Activated naive CD4-positive, alpha-beta T cell treated with Interleukin-2 at 50 U/mL for 16 hours (primary cell): ENCODE results near the gene C1QTNF5.

Experiments
- DNase-seq: peaks from one replicate; pipeline ENCODE4 v3.0.0-alpha.2; 2020

C1QTNF5 gene

DNA sequence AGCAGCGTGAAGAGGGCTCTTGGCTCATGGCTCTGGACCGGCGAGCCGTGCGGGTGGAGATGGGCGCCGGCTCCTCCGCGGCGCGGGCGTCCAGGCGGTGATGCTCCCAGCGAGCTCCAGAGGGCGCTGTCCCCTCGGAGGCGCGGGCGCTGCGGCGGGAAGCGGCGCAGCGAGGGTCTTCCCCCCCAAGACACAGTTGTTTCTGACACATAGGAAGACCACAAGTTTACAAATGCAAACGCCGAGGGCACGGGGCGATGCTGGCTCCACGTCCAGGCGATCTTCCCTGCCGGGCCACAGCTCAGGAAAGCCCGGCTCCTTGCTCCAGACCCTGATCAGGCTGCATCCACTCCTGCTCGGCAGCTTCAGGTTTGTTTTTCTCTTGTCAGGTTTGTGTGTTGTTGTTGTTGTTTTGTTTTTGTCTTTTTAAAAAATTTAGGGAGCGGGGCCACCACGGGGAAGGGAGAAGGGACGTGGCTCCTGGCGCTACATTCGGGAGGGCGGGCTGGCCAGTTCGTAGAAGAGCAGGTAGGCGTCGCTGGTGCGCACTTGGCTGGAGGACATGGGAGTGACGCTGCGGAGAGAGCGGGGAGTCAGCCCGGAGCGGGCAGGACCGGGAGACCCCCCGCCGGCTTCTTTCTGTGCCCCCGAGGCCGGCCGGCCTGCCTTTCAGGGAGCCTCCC is 15.8 kb upstream of the C1QTNF5 start:
- peak; percentile 74 for DNase-seq

- no peak for DNase-seq
Observed at GRCh38 chr11:119355091-119355843, 14.6 kb upstream of the C1QTNF5 start.

DNA sequence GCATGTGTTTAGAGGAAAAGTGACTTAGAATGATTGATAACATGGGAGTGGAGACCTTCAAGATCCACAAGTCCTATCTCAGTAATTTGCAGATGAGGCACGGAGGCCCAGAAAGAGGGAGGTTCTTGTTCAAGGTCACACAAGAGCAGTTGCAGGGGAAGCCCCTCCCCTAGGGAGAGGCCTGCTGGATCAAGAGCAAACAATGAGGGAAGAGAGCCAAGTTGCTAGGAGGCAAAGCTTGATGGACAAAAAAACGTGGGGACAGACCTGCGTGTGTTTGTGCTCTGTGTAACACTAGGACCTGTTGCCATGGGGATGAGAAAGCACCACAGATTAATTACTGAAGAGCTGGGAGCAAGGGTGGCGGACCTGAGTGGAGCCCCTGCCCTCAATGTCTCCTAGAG is 12.2 kb upstream of the C1QTNF5 start:
- DNase-seq: no peak

- no peak for DNase-seq
Observed at GRCh38 chr11:119351232-119351631, 10.5 kb upstream of the C1QTNF5 start.

DNA sequence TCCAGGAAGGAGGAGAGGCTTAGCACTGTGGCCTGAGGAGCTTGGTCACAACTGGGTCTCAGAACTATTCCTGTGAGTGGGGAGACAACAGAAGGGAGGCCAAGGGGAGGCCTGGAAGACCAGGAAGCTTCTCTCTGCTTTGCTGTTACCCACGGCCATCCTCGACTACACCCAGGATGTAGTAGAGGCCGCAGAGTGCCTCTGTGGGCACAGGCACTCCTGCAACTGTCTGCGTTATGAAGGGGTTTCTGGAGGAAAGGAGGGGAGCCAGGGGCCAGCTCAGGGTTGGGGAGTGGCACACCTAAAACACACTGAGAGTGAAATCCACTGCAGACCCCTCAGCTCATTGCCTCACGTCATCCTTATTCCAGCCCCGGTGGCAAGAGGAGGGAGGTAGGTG is 9.6 kb upstream of the C1QTNF5 start:
- no peak for DNase-seq

GRCh38 chr11:119347940-119348605 is 7.4 kb upstream of the C1QTNF5 start:
- no peak for DNase-seq

DNA sequence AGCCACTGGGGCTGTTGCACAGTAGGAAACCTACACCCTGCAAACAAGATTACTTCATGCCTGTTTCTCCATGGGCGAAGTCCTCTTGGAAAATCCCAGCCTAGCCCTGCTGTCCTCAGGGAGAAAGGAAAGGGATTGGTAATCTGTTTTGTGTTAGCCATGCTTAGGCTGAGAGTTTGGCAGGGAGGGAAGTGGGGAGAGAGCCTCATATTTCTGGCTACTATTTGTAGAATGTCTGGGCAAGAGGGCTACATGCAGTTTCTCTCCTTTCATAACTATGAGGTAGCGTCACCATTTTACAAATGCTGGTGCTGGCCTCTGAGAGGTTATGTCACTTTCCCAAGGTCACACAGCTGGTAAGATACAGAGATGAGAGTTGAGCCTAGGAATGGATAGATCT is 6.6 kb upstream of the C1QTNF5 start:
- no peak for DNase-seq

- no peak for DNase-seq
Observed at GRCh38 chr11:119346605-119347004, 5.9 kb upstream of the C1QTNF5 start, which contains the start of gene MFRP. Gene MFRP (minus strand): TSS chr11:119346705. CDS start chr11:119346513, 192 bp downstream.

GRCh38 chr11:119345685-119346084 is 5.0 kb upstream of the C1QTNF5 start:
- no peak for DNase-seq

DNA sequence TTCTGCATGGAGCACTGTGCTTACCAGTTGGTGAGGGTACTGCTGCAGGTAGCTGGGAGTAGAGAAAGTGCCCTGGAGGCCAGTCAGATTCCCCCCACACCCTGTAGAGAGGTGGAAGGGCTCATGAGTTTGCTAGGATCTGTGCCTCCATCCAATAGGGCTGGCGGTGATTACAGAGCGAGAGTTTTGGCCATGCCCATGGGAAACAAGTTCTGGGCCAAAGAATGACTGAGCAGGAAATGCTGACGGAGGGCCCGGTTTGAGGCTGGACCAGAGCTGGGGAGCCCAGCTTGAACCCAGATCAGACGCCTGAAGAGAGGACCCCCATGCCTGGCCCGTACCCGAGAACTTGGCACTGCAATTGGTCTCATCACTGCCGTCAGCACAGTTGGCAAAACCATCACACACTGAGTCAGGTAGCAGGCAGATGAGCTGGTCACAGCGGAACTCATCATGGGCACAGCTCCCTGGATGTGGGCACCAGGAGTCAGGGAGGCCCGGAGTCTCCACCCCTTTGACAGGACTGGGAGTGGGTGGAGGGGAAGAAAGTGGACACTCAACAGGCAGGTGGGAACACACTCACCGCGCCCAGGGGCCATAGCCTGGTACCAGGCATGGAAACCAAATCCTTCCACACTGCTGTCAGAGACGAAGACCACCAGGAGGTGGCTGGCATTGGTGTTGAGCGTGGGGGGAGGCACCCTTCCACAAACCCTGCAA is 3.8 kb upstream of the C1QTNF5 start:
- DNase-seq: no peak

- DNase-seq: no peak
Observed at GRCh38 chr11:119343726-119344125, 3.0 kb upstream of the C1QTNF5 start.

DNA sequence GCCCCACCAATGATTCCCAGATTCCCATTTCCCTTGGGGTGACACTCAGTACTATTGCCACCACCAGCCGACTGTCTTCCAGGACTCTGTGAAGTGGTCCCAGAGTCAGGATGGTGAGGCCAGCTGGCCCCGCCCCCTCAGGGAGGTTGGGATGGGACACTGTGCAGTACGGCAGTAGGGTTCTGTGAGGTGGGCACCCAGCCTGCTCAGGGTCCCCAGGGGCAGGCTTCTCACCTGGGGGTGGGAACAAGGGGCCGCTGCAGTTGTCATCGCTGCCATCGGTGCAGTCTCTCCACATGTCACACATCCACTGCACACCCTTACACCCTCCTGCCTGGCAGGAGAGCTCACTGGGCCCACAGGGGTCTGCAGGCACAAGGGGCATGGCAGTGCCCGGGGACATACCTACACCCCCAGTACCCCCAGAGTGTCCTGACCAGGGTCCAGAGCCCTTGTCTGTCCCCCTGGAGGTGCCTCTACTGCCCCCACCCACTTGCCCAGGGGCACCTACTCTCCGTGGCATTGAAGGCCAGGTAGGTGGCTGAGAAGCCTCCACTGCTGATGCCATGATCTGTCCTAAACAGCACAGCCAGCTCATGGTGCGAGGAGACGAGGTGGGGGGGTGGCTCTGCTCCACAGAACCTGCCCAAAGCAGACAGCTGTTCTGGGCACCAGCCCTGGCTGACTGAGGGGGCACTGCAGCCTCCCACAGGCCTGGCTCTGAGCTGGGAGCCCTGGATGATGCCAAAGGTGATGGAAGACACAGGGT is 1.9 kb upstream of the C1QTNF5 start:
- no peak for DNase-seq

GRCh38 chr11:119342023-119342300 is 1.3 kb upstream of the C1QTNF5 start:
- no peak for DNase-seq

DNA sequence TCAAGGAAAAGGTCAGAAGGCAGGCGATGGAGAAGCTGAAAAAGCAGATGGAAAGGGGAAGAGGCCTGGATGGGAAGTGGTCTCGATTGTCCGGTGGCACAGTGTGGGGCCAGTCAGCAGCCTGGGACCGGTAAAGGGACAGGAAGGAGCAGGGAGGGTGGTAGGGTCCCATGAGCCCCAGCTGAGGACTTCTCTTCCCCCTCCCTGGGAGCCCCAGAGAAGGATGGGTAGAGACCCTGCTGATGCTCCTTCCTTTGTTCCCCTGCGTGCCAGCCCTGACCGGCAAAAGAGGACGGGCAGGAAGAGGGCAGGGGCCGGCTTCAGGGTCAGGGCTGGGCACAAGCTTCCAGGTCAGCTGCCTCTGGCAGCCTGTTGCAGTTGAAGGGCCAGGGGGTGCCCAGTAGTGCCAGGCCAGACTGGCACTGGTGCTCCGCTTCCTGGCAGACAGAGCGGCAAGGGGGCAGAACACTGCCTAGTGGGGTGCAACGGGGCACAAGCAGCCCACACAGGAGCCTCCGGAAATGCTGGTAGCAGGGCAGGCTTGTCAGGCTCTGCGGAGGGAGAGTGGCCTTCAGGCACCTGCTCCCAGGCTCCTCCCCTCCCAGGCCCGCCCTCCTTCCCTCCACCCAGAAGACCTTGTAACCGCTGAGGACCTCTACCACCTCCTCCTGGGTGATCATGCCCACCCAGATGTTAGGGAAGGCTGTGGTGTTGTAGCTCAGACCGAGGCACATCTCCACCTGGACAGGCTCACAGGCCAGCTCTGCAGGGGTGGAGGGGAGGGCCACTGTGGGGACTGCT is 739 bp upstream of the C1QTNF5 start:
- DNase-seq: no peak

GRCh38 chr11:119339589-119340334 is 921 bp downstream of the C1QTNF5 start:
- DNase-seq: peak; percentile 36

- no peak for DNase-seq
Observed at GRCh38 chr11:119338965-119339588, 1.6 kb downstream of the C1QTNF5 start.

DNA sequence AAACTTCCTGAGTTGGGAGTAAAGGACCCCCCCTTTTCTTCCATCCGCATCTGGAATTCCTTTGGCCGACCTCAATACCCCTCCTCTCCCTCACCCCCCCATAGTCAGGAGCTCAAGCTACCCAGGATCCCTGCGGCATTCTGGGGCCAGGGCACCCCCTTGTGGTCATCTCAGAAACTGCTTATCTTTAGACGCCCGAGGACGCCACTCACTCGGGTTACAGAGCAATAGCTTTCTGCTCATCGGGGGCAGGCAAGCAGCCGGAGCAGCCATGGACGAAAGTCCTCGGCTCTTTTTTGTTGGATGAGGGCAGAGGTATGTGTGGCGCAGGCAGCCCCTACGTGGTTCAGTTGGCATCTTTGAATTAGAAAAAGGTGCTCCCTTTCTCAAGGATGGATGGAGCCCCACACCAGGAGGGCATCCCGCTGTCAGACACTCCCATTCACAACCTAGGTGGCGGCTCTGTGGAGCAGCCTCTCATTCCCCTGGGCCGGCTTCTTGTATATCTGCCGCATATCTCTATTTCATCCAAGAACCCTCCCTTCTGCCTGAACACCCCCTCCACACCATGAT is 2.3 kb downstream of the C1QTNF5 start:
- peak; percentile 72 for DNase-seq

- DNase-seq: no peak
Observed at GRCh38 chr11:119337581-119338317, 2.9 kb downstream of the C1QTNF5 start.

- DNase-seq: no peak
Observed at GRCh38 chr11:119336744-119337469, 3.8 kb downstream of the C1QTNF5 start.
